GM12874 (cell line): ENCODE measurements around the gene PLA1A.

Source experiments
- TF ChIP-seq, protein P1 (sequence below): IDR thresholded peaks from 2 replicates; pipeline ENCODE4 v1.5.1; 2011; ENCODE audit warnings: low read depth, mild to moderate bottlenecking, control low read depth, low read length, moderate library complexity; ENCODE audit not compliant: insufficient read depth

PLA1A gene

DNA sequence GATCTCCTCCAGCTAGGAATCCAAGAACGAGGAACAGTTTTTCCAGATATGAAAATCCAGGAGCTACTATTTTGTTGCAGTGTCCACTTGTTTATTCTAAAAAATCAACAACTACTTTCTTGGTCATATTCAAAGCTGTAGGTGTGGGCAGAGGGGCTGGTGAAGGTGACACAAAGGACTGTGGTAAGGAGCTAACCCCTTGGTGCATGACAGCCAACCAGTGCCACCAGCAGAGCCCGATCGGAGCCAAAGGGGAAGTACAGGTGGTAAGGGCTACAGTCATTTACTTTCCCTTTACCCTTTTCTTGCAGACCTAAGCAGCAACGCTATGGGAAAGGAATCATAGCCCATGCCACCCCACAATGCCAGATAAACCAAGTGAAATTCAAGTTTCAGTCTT is 30.7 kb downstream of the PLA1A start:
- TF ChIP-seq, protein P1, sequence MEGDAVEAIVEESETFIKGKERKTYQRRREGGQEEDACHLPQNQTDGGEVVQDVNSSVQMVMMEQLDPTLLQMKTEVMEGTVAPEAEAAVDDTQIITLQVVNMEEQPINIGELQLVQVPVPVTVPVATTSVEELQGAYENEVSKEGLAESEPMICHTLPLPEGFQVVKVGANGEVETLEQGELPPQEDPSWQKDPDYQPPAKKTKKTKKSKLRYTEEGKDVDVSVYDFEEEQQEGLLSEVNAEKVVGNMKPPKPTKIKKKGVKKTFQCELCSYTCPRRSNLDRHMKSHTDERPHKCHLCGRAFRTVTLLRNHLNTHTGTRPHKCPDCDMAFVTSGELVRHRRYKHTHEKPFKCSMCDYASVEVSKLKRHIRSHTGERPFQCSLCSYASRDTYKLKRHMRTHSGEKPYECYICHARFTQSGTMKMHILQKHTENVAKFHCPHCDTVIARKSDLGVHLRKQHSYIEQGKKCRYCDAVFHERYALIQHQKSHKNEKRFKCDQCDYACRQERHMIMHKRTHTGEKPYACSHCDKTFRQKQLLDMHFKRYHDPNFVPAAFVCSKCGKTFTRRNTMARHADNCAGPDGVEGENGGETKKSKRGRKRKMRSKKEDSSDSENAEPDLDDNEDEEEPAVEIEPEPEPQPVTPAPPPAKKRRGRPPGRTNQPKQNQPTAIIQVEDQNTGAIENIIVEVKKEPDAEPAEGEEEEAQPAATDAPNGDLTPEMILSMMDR: no peak

DNA sequence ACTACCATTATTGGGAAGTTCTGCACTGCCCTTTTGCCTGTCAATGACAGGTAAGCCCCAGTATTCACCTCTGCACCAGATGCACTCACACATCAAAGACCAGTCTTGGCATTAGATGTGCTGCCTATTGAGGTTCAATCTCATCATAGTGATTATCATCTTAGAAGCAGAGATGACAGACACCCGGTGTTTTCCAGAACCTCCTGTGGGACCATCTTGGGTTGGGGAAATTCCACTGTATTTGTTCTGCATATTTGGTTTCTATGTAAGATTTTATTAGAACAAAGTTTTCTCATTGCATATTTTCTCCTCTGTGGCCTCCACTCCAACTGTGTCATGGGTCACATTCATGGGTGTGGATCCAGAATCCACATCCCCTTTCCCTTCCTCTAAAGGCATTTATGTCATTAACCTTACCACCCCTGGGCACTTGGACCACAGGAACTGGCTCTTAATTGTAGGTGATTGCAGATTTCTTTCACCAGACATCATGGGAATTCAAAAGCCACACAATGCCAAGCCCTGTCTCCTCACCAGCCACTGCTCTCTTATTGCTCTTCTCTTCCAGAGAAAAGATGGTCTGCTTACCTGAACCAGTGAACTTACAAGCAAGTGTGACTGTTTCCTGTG is 31.2 kb downstream of the PLA1A start:
- TF ChIP-seq, protein P1: no peak

DNA sequence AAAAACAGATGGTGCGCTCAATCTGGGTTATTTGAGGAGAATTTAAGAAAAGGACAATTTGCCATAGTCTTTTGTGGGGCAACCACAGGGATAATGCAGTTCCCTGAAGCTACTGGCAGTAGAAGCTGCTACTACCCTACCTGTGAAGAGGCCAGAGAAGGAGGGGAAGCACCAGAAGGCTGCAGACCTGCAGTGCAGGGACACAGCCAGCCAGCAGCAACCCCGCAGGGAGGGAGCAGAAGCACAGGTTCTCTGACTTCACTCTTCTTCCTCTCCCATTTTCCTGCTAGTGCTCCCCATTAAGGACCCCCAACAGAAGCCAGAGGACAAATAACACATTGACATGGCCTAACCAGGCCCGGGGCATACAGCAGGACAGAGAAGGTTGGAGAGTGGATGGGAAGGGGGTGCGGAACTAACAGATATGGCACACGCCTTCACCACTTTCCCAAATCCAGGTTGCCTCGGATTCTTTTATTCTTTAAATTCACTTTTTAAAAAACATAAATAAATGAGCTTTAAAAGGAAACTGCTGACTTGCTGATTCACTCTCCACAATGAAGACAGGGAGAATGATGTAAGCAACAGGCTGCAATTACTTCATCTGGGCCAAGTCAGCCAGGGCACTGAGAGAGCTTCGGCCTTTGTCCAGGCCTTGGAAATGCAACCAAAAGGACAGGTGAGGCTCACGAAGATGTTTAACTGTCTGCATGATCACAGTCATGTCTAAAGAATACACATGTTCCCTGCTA is 32.6 kb downstream of the PLA1A start:
- TF ChIP-seq, protein P1: no peak

DNA sequence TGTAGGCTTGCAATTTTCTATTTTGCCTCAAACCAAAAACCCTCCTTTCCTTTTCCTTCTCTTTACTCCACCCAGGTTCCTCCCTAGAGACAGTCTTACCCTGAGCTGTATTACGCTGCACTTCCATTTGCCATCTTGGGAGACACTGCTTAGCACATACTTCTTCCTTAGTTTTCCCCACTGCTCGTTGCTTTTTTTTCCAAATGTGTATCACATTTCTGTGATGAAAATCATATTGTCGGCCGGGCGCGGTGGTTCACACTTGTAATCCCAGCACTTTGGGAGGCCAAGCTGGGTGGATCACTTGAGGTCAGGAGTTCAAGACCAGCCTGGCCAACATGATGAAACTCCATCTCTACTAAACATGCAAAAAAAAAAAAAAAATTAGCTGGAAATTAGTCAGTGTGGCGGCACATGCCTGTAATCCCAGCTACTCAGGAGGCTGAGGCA is 33.2 kb downstream of the PLA1A start:
- TF ChIP-seq, protein P1: no peak

DNA sequence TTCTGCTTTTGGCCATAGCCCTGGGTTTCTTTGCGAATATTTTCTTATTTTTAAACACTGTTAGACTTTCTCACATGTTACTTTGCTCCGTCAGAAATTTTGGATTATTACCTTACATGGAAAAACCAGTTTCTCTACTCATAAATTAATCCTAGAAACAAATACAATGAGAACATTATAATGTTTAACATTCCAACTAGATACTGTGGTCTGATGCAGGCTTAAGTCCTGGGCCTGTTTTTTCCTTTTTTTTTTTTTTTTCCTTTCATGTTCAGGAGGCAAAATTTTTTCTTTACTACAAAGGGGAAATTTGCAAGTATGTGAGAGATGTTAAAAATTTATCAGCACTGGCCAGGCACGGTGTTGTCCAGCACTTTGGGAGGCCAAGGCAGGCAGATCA is 33.8 kb downstream of the PLA1A start:
- TF ChIP-seq, protein P1: no peak

DNA sequence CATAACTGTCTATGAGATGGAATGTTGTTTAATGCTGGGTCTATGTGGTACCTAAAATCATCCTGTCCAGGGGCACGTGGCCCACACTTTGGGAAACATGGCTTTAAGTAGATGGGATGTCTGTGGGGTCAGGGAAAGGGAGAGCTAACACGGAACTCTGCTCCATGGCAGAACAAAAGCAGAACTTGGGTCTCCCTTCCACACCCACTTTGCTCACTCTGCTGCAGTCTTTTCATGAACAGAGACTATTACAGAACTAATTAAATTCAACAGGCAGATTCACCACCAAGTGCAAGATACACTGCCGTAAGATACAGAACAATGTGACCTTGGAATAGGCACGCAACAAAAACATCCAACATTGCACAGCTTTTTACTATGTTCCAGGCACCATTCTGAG is 34.5 kb downstream of the PLA1A start:
- TF ChIP-seq, protein P1: no peak

DNA sequence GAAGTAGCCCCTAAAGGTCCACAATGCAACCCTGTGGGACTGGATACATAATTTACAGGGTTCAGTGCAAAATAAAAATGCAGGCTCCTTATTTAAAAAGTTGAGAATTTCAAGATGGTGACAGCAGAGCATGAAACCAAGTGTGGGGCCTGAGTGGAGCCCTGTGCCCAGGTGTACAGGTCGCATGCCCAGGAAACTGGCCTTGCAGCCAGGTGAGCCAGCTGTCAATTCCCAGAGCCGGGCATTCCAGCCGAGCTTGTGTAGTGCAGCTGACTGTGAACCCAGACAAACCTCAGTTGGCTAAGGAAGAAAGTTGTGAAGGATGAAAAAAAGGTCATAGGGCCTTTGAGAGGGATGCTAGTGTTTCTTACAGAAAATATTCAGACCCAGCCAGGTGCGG is 35.1 kb downstream of the PLA1A start:
- TF ChIP-seq, protein P1: no peak
